H1 (cell line): ENCODE data around the gene ELMO3. TPM values are rescaled to one million over a fixed set of nuclear protein-coding genes. Genes with fewer than 3 reads are reported as not detected.

ENCODE experiments used
- BRCA1 ChIP-seq: IDR thresholded peaks from 2 replicates; pipeline ENCODE4 v1.6.1; 2012; ENCODE audit warnings: low read depth, low read length, improper control_type of control experiment
- POLR2AphosphoS5 ChIP-seq: IDR thresholded peaks from 2 replicates; pipeline ENCODE4 v1.6.1; 2011; ENCODE audit warnings: low read depth, low read length
- POU5F1 ChIP-seq: IDR thresholded peaks from 2 replicates; pipeline ENCODE4 v1.6.1; 2011; ENCODE audit warnings: low read depth, mild to moderate bottlenecking, low read length, moderate library complexity
- RBBP5 ChIP-seq: IDR thresholded peaks from 2 replicates; pipeline ENCODE4 v1.7.1; 2012; ENCODE audit warnings: low read depth, mild to moderate bottlenecking, inconsistent platforms, low read length, moderate library complexity, borderline replicate concordance
- SIN3A ChIP-seq, 2 experiments: IDR thresholded peaks in 1 of 2; conservative IDR thresholded peaks in 1 of 2; 2 replicates each; pipeline ENCODE4 v1.6.1; 2011 to 2012; ENCODE audit warnings: low read length in 2 of 2, improper control_type of control experiment in 1 of 2, low read depth in 1 of 2, mild to moderate bottlenecking in 1 of 2
- SIRT6 ChIP-seq: IDR thresholded peaks from one replicate; pipeline ENCODE4 v1.7.1; 2012; ENCODE audit warnings: low read length, inconsistent platforms
- SP2 ChIP-seq: IDR thresholded peaks from 2 replicates; pipeline ENCODE4 v1.6.1; 2012; ENCODE audit warnings: mild to moderate bottlenecking, low read length, inconsistent platforms
- SP4 ChIP-seq: IDR thresholded peaks from 2 replicates; pipeline ENCODE4 v1.6.1; 2012; ENCODE audit warnings: low read length, inconsistent platforms
- SRF ChIP-seq: IDR thresholded peaks from 2 replicates; pipeline ENCODE4 v1.6.1; 2011; ENCODE audit warnings: mild to moderate bottlenecking, low read depth, low read length, moderate library complexity
- TEAD4 ChIP-seq: IDR thresholded peaks from 2 replicates; pipeline ENCODE4 v1.6.1; 2012; ENCODE audit warnings: low read depth, low read length, inconsistent platforms, mixed read lengths
- polyA plus RNA-seq, 7 experiments: library from polyadenylated mRNA; depleted of rRNA in 3 of 7; stranded (reverse) in 5 of 7; unstranded in 2 of 7; fragments of >200 nt in 5 of 7; fragments of 200-250 nt in 2 of 7; gene quantifications; 1 replicate in 5 of 7; 2 replicates in 1 of 7; 4 replicates in 1 of 7; pipeline versions ENCODE4 v1.2.1 to v1.2.3, GENCODE V29; 2011 to 2013; ENCODE audit warnings: missing spikeins in 2 of 7, mixed read lengths in 2 of 7
- total RNA-seq: library from RNA; stranded (reverse); fragmentation: NEBNext Ultra II Directional; extraction: Animal tissue kit (Norgen Biotek cat#: 25700); gene quantifications from 2 replicates; pipeline ENCODE4 v1.2.1, GENCODE V29; 2021
- TF ChIP-seq, protein P1 (sequence below): fragments of 300-600 bp; sonication (generic); IDR thresholded peaks from 2 replicates; pipeline ENCODE4 v1.7.1; 2012; ENCODE audit warnings: low read length, moderate library complexity, mild to moderate bottlenecking, inconsistent platforms; ENCODE audit not compliant: insufficient replicate concordance

ELMO3 gene
- total and polyA plus RNA-seq, 2 of the 8 experiments (the other 6 are each of a cell fraction or from before 2014, with no cell fraction given): 9.6 to 10.9 TPM

DNA sequence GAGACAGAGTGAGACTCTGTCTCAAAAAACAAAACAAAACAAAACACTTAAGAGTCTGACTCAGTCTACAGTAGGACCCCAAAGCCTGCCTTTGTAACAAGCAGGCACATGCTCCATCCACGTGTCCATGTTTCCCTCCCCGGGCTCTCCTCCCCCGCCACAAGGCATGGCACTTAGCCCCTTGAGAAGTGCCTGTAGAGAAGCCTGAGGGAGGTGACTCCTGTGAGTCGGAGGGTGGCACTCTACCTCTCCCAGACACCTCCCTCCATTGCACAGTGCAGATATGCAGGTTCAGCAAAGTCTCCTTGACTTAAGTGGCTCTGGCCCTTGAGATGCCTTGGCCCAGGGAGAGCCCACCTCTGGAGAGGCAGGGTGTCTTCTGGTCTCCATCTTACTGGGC lies 41.6 kb downstream of the ELMO3 start (continued):
- TF ChIP-seq, protein P1, sequence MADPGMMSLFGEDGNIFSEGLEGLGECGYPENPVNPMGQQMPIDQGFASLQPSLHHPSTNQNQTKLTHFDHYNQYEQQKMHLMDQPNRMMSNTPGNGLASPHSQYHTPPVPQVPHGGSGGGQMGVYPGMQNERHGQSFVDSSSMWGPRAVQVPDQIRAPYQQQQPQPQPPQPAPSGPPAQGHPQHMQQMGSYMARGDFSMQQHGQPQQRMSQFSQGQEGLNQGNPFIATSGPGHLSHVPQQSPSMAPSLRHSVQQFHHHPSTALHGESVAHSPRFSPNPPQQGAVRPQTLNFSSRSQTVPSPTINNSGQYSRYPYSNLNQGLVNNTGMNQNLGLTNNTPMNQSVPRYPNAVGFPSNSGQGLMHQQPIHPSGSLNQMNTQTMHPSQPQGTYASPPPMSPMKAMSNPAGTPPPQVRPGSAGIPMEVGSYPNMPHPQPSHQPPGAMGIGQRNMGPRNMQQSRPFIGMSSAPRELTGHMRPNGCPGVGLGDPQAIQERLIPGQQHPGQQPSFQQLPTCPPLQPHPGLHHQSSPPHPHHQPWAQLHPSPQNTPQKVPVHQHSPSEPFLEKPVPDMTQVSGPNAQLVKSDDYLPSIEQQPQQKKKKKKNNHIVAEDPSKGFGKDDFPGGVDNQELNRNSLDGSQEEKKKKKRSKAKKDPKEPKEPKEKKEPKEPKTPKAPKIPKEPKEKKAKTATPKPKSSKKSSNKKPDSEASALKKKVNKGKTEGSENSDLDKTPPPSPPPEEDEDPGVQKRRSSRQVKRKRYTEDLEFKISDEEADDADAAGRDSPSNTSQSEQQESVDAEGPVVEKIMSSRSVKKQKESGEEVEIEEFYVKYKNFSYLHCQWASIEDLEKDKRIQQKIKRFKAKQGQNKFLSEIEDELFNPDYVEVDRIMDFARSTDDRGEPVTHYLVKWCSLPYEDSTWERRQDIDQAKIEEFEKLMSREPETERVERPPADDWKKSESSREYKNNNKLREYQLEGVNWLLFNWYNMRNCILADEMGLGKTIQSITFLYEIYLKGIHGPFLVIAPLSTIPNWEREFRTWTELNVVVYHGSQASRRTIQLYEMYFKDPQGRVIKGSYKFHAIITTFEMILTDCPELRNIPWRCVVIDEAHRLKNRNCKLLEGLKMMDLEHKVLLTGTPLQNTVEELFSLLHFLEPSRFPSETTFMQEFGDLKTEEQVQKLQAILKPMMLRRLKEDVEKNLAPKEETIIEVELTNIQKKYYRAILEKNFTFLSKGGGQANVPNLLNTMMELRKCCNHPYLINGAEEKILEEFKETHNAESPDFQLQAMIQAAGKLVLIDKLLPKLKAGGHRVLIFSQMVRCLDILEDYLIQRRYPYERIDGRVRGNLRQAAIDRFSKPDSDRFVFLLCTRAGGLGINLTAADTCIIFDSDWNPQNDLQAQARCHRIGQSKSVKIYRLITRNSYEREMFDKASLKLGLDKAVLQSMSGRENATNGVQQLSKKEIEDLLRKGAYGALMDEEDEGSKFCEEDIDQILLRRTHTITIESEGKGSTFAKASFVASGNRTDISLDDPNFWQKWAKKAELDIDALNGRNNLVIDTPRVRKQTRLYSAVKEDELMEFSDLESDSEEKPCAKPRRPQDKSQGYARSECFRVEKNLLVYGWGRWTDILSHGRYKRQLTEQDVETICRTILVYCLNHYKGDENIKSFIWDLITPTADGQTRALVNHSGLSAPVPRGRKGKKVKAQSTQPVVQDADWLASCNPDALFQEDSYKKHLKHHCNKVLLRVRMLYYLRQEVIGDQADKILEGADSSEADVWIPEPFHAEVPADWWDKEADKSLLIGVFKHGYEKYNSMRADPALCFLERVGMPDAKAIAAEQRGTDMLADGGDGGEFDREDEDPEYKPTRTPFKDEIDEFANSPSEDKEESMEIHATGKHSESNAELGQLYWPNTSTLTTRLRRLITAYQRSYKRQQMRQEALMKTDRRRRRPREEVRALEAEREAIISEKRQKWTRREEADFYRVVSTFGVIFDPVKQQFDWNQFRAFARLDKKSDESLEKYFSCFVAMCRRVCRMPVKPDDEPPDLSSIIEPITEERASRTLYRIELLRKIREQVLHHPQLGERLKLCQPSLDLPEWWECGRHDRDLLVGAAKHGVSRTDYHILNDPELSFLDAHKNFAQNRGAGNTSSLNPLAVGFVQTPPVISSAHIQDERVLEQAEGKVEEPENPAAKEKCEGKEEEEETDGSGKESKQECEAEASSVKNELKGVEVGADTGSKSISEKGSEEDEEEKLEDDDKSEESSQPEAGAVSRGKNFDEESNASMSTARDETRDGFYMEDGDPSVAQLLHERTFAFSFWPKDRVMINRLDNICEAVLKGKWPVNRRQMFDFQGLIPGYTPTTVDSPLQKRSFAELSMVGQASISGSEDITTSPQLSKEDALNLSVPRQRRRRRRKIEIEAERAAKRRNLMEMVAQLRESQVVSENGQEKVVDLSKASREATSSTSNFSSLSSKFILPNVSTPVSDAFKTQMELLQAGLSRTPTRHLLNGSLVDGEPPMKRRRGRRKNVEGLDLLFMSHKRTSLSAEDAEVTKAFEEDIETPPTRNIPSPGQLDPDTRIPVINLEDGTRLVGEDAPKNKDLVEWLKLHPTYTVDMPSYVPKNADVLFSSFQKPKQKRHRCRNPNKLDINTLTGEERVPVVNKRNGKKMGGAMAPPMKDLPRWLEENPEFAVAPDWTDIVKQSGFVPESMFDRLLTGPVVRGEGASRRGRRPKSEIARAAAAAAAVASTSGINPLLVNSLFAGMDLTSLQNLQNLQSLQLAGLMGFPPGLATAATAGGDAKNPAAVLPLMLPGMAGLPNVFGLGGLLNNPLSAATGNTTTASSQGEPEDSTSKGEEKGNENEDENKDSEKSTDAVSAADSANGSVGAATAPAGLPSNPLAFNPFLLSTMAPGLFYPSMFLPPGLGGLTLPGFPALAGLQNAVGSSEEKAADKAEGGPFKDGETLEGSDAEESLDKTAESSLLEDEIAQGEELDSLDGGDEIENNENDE: no peak
- TF ChIP-seq SIN3A (conservative IDR thresholded peaks at IDR 0.05 in 1 of 2, IDR thresholded peaks at IDR 0.05 in 1 of 2; ENCODE audit: low read depth in 1 of 2, low read length in 2 of 2) (no peak), TEAD4 (no peak), RBBP5 (no peak), BRCA1 (no peak), SRF (no peak), POU5F1 (no peak), POLR2AphosphoS5 (no peak), SP4 (no peak), SP2 (no peak), SIRT6 (no peak)
